Esophagus squamous epithelium (tissue), 5 donors: ENCODE results near the gene PIGH. TPM values are rescaled to one million over a fixed set of nuclear protein-coding genes. Genes with fewer than 3 reads are reported as not detected.
"Not testable (repeated sequence)": the region's sequence is repeated elsewhere in the genome, so short reads cannot be mapped to it uniquely, and the experiment has no call there.

Experiments
- DNase-seq: peaks from one replicate; lab custom pipeline; 2025; lab: John Stamatoyannopoulos, UW
- H3K27ac ChIP-seq, 4 donors: fragments of 200-600 bp; sonication (generic); one replicate each; pipeline ENCODE4 v1.5.1; 2016 to 2019; ENCODE audit warnings: mild to moderate bottlenecking in 1 of 4
- H3K27me3 ChIP-seq, 4 donors: fragments of 200-600 bp; sonication (generic); 1 replicate in 3 of 4; 2 replicates in 1 of 4; pipeline versions ENCODE4 v1.5.1 to v1.6.0; 2017 to 2021; ENCODE audit warnings: antibody characterized with exemption in 1 of 4
- H3K36me3 ChIP-seq, 3 donors: fragments of 200-600 bp; sonication (generic); one replicate each; pipeline ENCODE4 v1.5.1; 2016 to 2019
- H3K4me1 ChIP-seq, 3 donors: fragments of 200-600 bp; sonication (generic); one replicate each; pipeline ENCODE4 v1.5.1; 2017 to 2019
- H3K4me3 ChIP-seq, 4 donors: fragments of 200-600 bp; sonication (generic); 1 replicate in 3 of 4; 2 replicates in 1 of 4; pipeline ENCODE4 v1.5.1; 2016 to 2019; ENCODE audit warnings: mild to moderate bottlenecking in 2 of 4, moderate library complexity in 1 of 4
- H3K9me3 ChIP-seq, 3 donors: fragments of 200-600 bp; sonication (generic); one replicate each; pipeline ENCODE4 v1.5.1; 2016 to 2019
- POLR2A ChIP-seq, 4 donors: fragments of 450-650 bp; IDR thresholded peaks; one replicate each; pipeline ENCODE4 v1.6.1; 2017; ENCODE audit warnings: antibody characterized with exemption in 4 of 4, mild to moderate bottlenecking in 4 of 4, moderate library complexity in 3 of 4
- WGBS, 2 donors: methylation state at CpG; one replicate each; pipeline ENCODE4 v1.1.5; 2018; 5-methylcytosine and 5-hydroxymethylcytosine counted together
- intact Hi-C: fragments of 100-400 bp; cut with DNase I; formaldehyde crosslinking; loops from one replicate; pipeline ENCODE4 v1.15.0; 2022
- total RNA-seq, 4 donors: library from RNA; depleted of rRNA; stranded (reverse); fragments of >200 nt; gene quantifications; one replicate each; pipeline ENCODE4 v1.1.0, GENCODE V29; 2016
- TF ChIP-seq, protein P1 (sequence below), 6 experiments: fragments of 450-650 bp in 4 of 6; fragments of 200-600 bp in 2 of 6; sonication (generic) in 2 of 6; IDR thresholded peaks; one replicate each; pipeline ENCODE4 v1.5.1; 2016 to 2019; ENCODE audit warnings: antibody characterized with exemption in 6 of 6, mild to moderate bottlenecking in 4 of 6, moderate library complexity in 4 of 6
- donor health status: DM: yes; HTN: yes; CAD: no.

Gene PIGH
- total RNA-seq, 4 donors from 2014 or later: 17.0 to 34.0 (median 21.0) TPM

DNA sequence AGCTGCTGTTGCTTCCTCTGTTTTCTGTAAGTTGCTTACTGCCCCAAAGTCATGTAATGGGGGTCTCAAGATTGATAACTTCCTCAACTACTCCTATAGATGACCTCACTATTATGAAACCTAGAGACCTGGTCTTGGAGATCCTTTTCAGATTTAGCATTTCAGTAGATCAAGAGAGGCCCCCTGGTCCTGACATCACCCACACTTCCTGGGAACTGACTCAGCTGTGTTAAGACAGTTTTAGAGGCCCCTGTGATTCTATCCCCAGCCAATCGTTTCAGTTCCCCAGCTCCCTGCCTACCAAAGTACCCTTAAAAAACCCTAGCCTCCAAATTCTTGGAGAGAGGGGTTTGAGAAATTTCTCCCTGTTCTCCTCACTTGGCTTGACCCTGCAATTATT lies 10.4 kb upstream of the PIGH start:
- no peak for DNase-seq
- H3K27ac ChIP-seq: no peak overlapping the region
- no peaks in the 10 kb centered on the region for H3K9me3 ChIP-seq
- H3K36me3 ChIP-seq: no peaks in the 10 kb centered on the region
- H3K4me1 ChIP-seq: no peaks in the 10 kb centered on the region
- TF ChIP-seq, protein P1, sequence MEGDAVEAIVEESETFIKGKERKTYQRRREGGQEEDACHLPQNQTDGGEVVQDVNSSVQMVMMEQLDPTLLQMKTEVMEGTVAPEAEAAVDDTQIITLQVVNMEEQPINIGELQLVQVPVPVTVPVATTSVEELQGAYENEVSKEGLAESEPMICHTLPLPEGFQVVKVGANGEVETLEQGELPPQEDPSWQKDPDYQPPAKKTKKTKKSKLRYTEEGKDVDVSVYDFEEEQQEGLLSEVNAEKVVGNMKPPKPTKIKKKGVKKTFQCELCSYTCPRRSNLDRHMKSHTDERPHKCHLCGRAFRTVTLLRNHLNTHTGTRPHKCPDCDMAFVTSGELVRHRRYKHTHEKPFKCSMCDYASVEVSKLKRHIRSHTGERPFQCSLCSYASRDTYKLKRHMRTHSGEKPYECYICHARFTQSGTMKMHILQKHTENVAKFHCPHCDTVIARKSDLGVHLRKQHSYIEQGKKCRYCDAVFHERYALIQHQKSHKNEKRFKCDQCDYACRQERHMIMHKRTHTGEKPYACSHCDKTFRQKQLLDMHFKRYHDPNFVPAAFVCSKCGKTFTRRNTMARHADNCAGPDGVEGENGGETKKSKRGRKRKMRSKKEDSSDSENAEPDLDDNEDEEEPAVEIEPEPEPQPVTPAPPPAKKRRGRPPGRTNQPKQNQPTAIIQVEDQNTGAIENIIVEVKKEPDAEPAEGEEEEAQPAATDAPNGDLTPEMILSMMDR (IDR thresholded peaks at IDR 0.05): no peak
- no peak for TF ChIP-seq POLR2A (IDR thresholded peaks at IDR 0.05)
- H3K27me3 ChIP-seq: peaks cover 0 to 6% (median 0%) of the 10 kb centered on the region in 4 donors
- intact Hi-C loops: loop anchor here (10.0 kb wide), 1 partner anchor 54 kb away; no protein-coding TSS in a partner anchor
- no peak overlapping the region for H3K4me3 ChIP-seq
- 57 to 72% methylated on average over 1 of the region's 1 CpG for WGBS, 2 donors

DNA sequence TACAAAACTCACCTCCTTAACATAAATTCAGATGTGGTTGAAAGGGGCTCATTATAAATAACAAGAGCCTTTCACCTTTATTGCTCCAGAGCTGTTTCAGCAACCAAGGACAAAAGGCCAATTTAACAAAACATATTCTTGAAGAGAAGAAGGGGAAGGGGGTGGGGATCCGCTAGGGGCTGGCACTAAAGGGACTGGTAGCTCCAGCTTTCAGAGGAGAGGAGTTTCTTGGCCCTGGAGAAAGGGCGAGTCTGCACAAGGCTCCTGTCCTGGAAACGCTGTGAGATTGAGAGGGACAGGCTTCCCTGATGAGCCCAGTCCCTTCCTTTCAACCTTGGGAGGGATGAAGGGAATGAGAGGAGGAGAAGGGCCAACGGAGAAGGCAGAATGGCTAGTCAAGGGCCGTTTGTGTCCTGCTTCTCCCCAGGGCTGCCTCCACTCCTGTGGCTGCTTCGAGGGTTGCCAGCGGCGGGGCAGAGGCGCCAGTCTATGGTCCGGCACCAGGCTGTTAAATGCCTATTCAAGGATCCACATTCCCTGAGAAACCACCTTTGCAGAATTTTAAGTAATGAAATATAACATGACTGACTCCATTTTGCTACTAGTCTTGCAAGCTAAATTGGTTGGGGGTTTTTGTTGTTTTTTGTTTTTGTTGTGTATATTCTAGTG lies 9.7 kb upstream of the PIGH start:
- Histone ChIP-seq H3K27ac (no peak overlapping the region), H3K4me3 (no peak overlapping the region), H3K27me3 (peaks cover 0 to 6% (median 0%) of the 10 kb centered on the region in 4 donors), H3K4me1 (no peaks in the 10 kb centered on the region), H3K36me3 (no peaks in the 10 kb centered on the region), H3K9me3 (no peaks in the 10 kb centered on the region)
- DNase-seq: no peak
- 64 to 76% methylated on average over 10 of the region's 10 CpGs for WGBS, 2 donors
- intact Hi-C loops: loop anchor here (10.0 kb wide), 1 partner anchor 55 kb away; no protein-coding TSS in a partner anchor
- TF ChIP-seq POLR2A (IDR thresholded peaks at IDR 0.05): no peak
- TF ChIP-seq, protein P1 (IDR thresholded peaks at IDR 0.05): no peak

GRCh38 chr14:67607646-67608045 lies 7.6 kb upstream of the PIGH start:
- TF ChIP-seq, protein P1 (IDR thresholded peaks at IDR 0.05): no peak
- no peak for TF ChIP-seq POLR2A (IDR thresholded peaks at IDR 0.05)
- Histone ChIP-seq H3K9me3 (no peaks in the 10 kb centered on the region), H3K27ac (no peak overlapping the region), H3K27me3 (peaks cover 0 to 6% (median 0%) of the 10 kb centered on the region in 4 donors), H3K4me1 (no peaks in the 10 kb centered on the region), H3K36me3 (no peaks in the 10 kb centered on the region), H3K4me3 (no peak overlapping the region)
- no peak for DNase-seq
- intact Hi-C loops: no loop called here
- 84 to 100% methylated on average over 2 to 4 of the region's 5 CpGs for WGBS, 2 donors

DNA sequence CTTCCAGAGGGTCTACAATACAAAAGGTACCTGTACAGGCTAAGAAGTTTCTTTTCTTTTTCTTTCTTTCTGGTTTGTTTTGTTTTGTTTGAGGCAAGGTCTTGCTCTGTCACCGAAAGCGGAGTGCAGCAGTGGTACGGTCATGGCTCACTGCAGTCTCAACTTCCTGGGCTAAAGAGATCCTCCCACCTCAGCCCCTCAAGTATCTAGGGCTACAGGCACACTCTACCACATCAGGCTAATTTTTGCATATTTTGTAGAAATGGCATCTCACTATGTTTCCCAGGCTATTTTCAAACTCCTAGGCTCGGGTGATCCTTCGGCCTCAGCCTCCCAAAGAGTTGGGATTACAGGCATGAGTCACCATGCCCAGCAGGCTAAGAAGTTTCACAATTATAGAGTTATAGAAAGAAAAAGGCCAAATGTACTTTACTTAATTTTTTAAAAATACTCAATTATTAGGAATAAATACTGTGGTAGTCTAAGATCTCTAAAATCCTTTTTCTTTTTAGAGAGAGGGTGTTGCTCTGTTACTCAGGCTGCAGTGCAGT lies 3.0 kb upstream of the PIGH start:
- no peaks in the 10 kb centered on the region for H3K36me3 ChIP-seq
- no peak for TF ChIP-seq POLR2A (IDR thresholded peaks at IDR 0.05)
- TF ChIP-seq, protein P1 (IDR thresholded peaks at IDR 0.05): no peak
- no peak overlapping the region for H3K27ac ChIP-seq
- WGBS, 2 donors: 56 to 64% methylated on average over 5 of the region's 5 CpGs
- no peaks in the 10 kb centered on the region for H3K9me3 ChIP-seq
- peaks cover 3 to 23% (median 11%) of the 10 kb centered on the region in 3 donors for H3K4me1 ChIP-seq
- H3K4me3 ChIP-seq: no peak overlapping the region
- no peaks in the 10 kb centered on the region for H3K27me3 ChIP-seq
- no peak for DNase-seq
- intact Hi-C loops: no loop called here

DNA sequence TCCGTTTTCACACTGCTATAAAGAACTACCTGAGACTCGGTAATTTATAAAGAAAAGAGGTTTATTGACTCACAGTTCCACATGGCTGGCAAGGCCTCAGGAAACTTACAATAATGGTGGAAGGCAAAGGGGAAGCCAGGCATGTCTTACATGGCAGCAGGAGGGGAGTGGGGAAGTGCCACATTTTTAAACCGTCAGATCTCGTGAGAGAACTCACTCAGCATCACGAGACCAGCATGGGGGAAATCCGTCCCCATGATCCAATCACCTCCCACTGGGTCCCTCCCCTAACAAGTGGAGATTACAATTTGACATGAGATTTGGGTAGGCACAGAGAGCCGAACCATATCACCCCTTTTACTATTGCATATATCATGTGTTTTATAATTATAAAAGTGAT lies 2.0 kb upstream of the PIGH start:
- peaks cover 3 to 24% (median 11%) of the 10 kb centered on the region in 3 donors for H3K4me1 ChIP-seq
- no peaks in the 10 kb centered on the region for H3K36me3 ChIP-seq
- H3K27me3 ChIP-seq: no peaks in the 10 kb centered on the region
- WGBS, 2 donors: 58 to 65% methylated on average over 6 to 7 of the region's 7 CpGs
- intact Hi-C loops: no loop called here
- no peak for TF ChIP-seq POLR2A (IDR thresholded peaks at IDR 0.05)
- TF ChIP-seq, protein P1 (IDR thresholded peaks at IDR 0.05): no peak
- H3K9me3 ChIP-seq: no peaks in the 10 kb centered on the region
- no peak overlapping the region for H3K27ac ChIP-seq
- no peak overlapping the region for H3K4me3 ChIP-seq
- no peak for DNase-seq

- H3K36me3 ChIP-seq, H3K27me3 ChIP-seq, intact Hi-C loops, DNase-seq, H3K9me3 ChIP-seq: not testable (repeated sequence)
- WGBS, 2 donors: 82 to 94% methylated on average over 17 to 20 of the region's 21 CpGs
- H3K4me1 ChIP-seq: peaks cover 3 to 24% (median 11%) of the 10 kb centered on the region in 3 donors
- peak overlapping the region; percentile 86 to 93 (median 91) for H3K27ac ChIP-seq
- H3K4me3 ChIP-seq: peak overlapping the region; percentile 76 to 85 (median 82)
Measured at GRCh38 chr14:67600562-67600974, 500 bp upstream of the PIGH start.
